H9 (cell line): ENCODE results near the gene TNFRSF1B. TPM values are rescaled to one million over a fixed set of nuclear protein-coding genes. Genes with fewer than 3 reads are reported as not detected.

Experiments used
- DNase-seq: peaks from one replicate; pipeline ENCODE4 v3.0.0-alpha.2; 2017
- H2AFZ ChIP-seq: one replicate; pipeline ENCODE4 v1.6.1; 2013; ENCODE audit warnings: mild to moderate bottlenecking, low read length, control low read depth, moderate library complexity
- H2AK5ac ChIP-seq: 2 replicates; pipeline ENCODE4 v1.6.1; 2013; ENCODE audit warnings: low read length, control low read depth, mixed read lengths; ENCODE audit not compliant: insufficient read length
- H2BK120ac ChIP-seq: one replicate; pipeline ENCODE4 v1.6.1; 2013; ENCODE audit warnings: low read depth, mild to moderate bottlenecking, low read length, control low read depth, inconsistent platforms; ENCODE audit not compliant: poor library complexity, severe bottlenecking
- H2BK12ac ChIP-seq: 2 replicates; pipeline ENCODE4 v1.6.1; 2013; ENCODE audit warnings: low read length, control low read depth, mixed read lengths, low read depth; ENCODE audit not compliant: insufficient read length
- H2BK15ac ChIP-seq: 2 replicates; pipeline ENCODE4 v1.6.1; 2013; ENCODE audit warnings: low read depth, low read length, control low read depth
- H2BK20ac ChIP-seq: one replicate; pipeline ENCODE4 v1.6.1; 2013; ENCODE audit warnings: low read depth, mild to moderate bottlenecking, low read length, control low read depth, inconsistent platforms; ENCODE audit not compliant: poor library complexity, severe bottlenecking
- H2BK5ac ChIP-seq: 2 replicates; pipeline ENCODE4 v1.6.1; 2013; ENCODE audit warnings: low read length, control low read depth, mixed read lengths; ENCODE audit not compliant: insufficient read length
- H3K14ac ChIP-seq: 2 replicates; pipeline ENCODE4 v1.6.1; 2013; ENCODE audit warnings: low read length, control low read depth; ENCODE audit not compliant: insufficient read depth
- H3K18ac ChIP-seq: 2 replicates; pipeline ENCODE4 v1.6.1; 2013; ENCODE audit warnings: low read depth, mild to moderate bottlenecking, mixed read lengths, low read length, control low read depth; ENCODE audit not compliant: insufficient read length
- H3K23ac ChIP-seq: 2 replicates; pipeline ENCODE4 v1.6.1; 2013; ENCODE audit warnings: low read length, control low read depth, mixed read lengths, low read depth; ENCODE audit not compliant: insufficient read length
- H3K23me2 ChIP-seq: 2 replicates; pipeline ENCODE4 v1.6.1; 2013; ENCODE audit warnings: low read depth, mild to moderate bottlenecking, mixed read lengths, low read length, control low read depth; ENCODE audit not compliant: insufficient read length, poor library complexity, severe bottlenecking
- H3K27ac ChIP-seq: 2 replicates; pipeline ENCODE4 v1.5.1; 2013; ENCODE audit warnings: low read length, control low read depth, mixed read lengths, low read depth; ENCODE audit not compliant: insufficient read length
- H3K27me3 ChIP-seq: 2 replicates; pipeline ENCODE4 v1.6.1; 2013; ENCODE audit warnings: low read length, control low read depth, inconsistent platforms; ENCODE audit not compliant: insufficient read depth
- H3K4ac ChIP-seq: 2 replicates; pipeline ENCODE4 v1.6.1; 2013; ENCODE audit warnings: low read depth, mild to moderate bottlenecking, control low read depth, inconsistent platforms, low read length, moderate library complexity
- H3K4me1 ChIP-seq: 2 replicates; pipeline ENCODE4 v1.6.1; 2013; ENCODE audit warnings: low read length, control low read depth, inconsistent platforms; ENCODE audit not compliant: insufficient read depth
- H3K4me2 ChIP-seq: 2 replicates; pipeline ENCODE4 v1.6.1; 2013; ENCODE audit warnings: low read length, control low read depth, mixed read lengths; ENCODE audit not compliant: insufficient read length, insufficient read depth
- H3K56ac ChIP-seq: 2 replicates; pipeline ENCODE4 v1.6.1; 2013; ENCODE audit warnings: low read depth, mild to moderate bottlenecking, mixed read lengths, low read length, control low read depth; ENCODE audit not compliant: insufficient read length
- H3K79me1 ChIP-seq: 2 replicates; pipeline ENCODE4 v1.6.1; 2013; ENCODE audit warnings: low read depth, mild to moderate bottlenecking, moderate library complexity, low read length, control low read depth, inconsistent platforms; ENCODE audit not compliant: insufficient read depth, poor library complexity, severe bottlenecking
- H3K79me2 ChIP-seq: 2 replicates; pipeline ENCODE4 v1.6.1; 2013; ENCODE audit warnings: low read length, control low read depth, inconsistent platforms; ENCODE audit not compliant: insufficient read depth
- H3K9ac ChIP-seq: 2 replicates; pipeline ENCODE4 v1.6.1; 2013; ENCODE audit warnings: low read length, control low read depth, mixed read lengths; ENCODE audit not compliant: insufficient read length; ENCODE audit errors: extremely low read depth
- H3K9me3 ChIP-seq: one replicate; pipeline ENCODE4 v1.6.1; 2013; ENCODE audit warnings: low read depth, low read length, inconsistent platforms; ENCODE audit not compliant: control insufficient read depth
- H3T11ph ChIP-seq: one replicate; pipeline ENCODE4 v1.6.1; 2013; ENCODE audit warnings: mild to moderate bottlenecking, low read length, control low read depth, inconsistent platforms
- H4K20me1 ChIP-seq: one replicate; pipeline ENCODE4 v1.6.1; 2013; ENCODE audit not compliant: control insufficient read depth, insufficient read length, insufficient read depth
- H4K5ac ChIP-seq: 2 replicates; pipeline ENCODE4 v1.6.1; 2013; ENCODE audit warnings: low read depth, mild to moderate bottlenecking, mixed read lengths, low read length, control low read depth; ENCODE audit not compliant: insufficient read length
- H4K8ac ChIP-seq: replicated peaks from 2 replicates; pipeline ENCODE4 v1.6.1; 2013; ENCODE audit warnings: low read length, control low read depth, mixed read lengths, low read depth; ENCODE audit not compliant: insufficient read length
- H4K91ac ChIP-seq: 2 replicates; pipeline ENCODE4 v1.6.1; 2013; ENCODE audit warnings: low read depth, mild to moderate bottlenecking, moderate library complexity, mixed read lengths, low read length, control low read depth; ENCODE audit not compliant: insufficient read length
- H3K27ac Mint-ChIP-seq, 3 experiments: 2 replicates in 2 of 3; 3 replicates in 1 of 3; pipeline ENCODE4 v1.8.0; 2020 to 2021; ENCODE audit warnings: mixed read lengths in 3 of 3, mild to moderate bottlenecking in 1 of 3, moderate library complexity in 1 of 3
- H3K27me3 Mint-ChIP-seq: 2 replicates; pipeline ENCODE4 v1.8.0; 2021; ENCODE audit warnings: low read depth, mild to moderate bottlenecking, moderate library complexity, mixed read lengths
- H3K36me3 Mint-ChIP-seq, 3 experiments: 2 replicates in 2 of 3; 3 replicates in 1 of 3; pipeline ENCODE4 v1.8.0; 2020 to 2021; ENCODE audit warnings: low read depth in 3 of 3, mixed read lengths in 3 of 3; ENCODE audit not compliant: insufficient read depth in 1 of 3
- H3K4me1 Mint-ChIP-seq, 2 experiments: 2 replicates each; pipeline ENCODE4 v1.8.0; 2020; ENCODE audit warnings: mixed read lengths in 2 of 2
- H3K4me3 Mint-ChIP-seq, 2 experiments: 2 replicates in 1 of 2; 3 replicates in 1 of 2; pipeline ENCODE4 v1.8.0; 2020 to 2021; ENCODE audit warnings: mild to moderate bottlenecking in 2 of 2, mixed read lengths in 2 of 2, moderate library complexity in 1 of 2
- H3K9me3 Mint-ChIP-seq, 2 experiments: 2 replicates in 1 of 2; 3 replicates in 1 of 2; pipeline ENCODE4 v1.8.0; 2020; ENCODE audit warnings: mild to moderate bottlenecking in 2 of 2, mixed read lengths in 2 of 2, moderate library complexity in 1 of 2
- CTCF ChIP-seq: fragments of 200-600 bp; sonication (generic); conservative IDR thresholded peaks from 3 replicates; pipeline ENCODE4 v1.8.0; 2021; ENCODE audit warnings: antibody characterized with exemption, mild to moderate bottlenecking
- WGBS: extraction: QIAGEN DNeasy Blood & Tissue Kit; methylation state at CpG from one replicate; pipeline ENCODE4 v1.1.7; 2013; ENCODE audit warnings: missing lambda C conversion rate, low lambda C conversion rate, mixed read lengths; ENCODE audit not compliant: insufficient read length; ENCODE audit errors: extremely low coverage; 5-methylcytosine and 5-hydroxymethylcytosine counted together
- total RNA-seq: library from RNA; stranded (reverse); gene quantifications from 2 replicates; pipeline ENCODE4 v1.2.1, GENCODE V29; 2021

The TNFRSF1B gene
- total RNA-seq, 1 experiment from 2014 or later, result 0.57 TPM

DNA sequence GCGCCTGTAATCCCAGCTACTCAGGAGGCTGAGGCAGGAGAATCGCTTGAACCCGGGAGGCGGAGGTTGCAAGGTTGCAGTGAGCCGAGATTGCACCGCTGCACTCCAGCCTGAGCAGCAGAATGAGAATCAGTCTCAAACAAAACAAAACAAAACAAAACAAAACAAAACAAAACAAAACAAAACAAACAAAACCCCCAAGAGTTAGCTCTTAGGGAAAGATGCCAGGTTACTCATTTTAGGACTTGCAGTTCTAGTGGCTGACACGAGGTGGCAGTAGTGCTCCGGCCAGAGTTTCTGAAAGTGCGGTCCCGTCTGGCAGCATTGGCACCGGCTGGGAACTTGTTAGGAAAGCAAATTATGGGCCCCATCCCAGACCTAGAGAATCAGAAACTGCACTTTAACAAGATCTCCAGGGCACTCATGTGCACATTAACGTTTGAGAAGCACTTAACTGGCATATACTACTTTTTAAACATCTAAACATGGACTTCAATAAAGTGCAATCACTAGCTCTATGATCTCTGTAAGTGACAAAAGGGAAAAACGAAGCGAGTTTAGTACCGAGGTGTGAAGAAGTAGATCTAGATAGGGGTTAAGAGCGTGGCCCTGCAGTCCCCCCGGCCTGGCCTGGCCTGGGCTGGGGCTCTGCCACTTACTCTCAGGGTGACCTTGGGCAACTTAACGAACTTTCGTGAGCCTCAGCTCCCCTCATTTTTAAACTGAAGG, 41.9 kb upstream of the TNFRSF1B start:
- no peak overlapping the region for H2BK120ac ChIP-seq
- H2BK5ac ChIP-seq, result no peak overlapping the region
- DNase-seq, result peak; percentile 65
- no peak overlapping the region for H2BK12ac ChIP-seq
- Mint-ChIP-seq H3K36me3 (peaks cover 0 to 7% (median 0%) of the 10 kb centered on the region in 3 experiments; a peak in 3 of 7 replicates), H3K9me3 (no peaks in the 10 kb centered on the region), H3K4me3 (no peak overlapping the region), H3K27ac (peak overlapping the region in 1 of 3 experiments; percentile 34; a peak in 2 of 7 replicates), H3K4me1 (no peaks in the 10 kb centered on the region), H3K27me3 (no peaks in the 10 kb centered on the region; the same call in 1 of the 2 replicates)
- H3K9me3 ChIP-seq, result no peaks in the 10 kb centered on the region
- no peak overlapping the region for H2BK20ac ChIP-seq
- no peak overlapping the region for H3K27ac ChIP-seq
- H3K23ac ChIP-seq, result no peak overlapping the region
- no peak overlapping the region for H3K4me2 ChIP-seq
- H2BK15ac ChIP-seq, result no peak overlapping the region
- no peak overlapping the region for H3K14ac ChIP-seq
- no peaks in the 10 kb centered on the region for H3K79me1 ChIP-seq
- peak; percentile 95 for TF ChIP-seq CTCF
- no peak overlapping the region for H4K8ac ChIP-seq
- H4K5ac ChIP-seq, result no peak overlapping the region
- no peaks in the 10 kb centered on the region for H3K4me1 ChIP-seq
- no peak overlapping the region for H4K91ac ChIP-seq
- H3K79me2 ChIP-seq, result no peaks in the 10 kb centered on the region
- H3T11ph ChIP-seq, result no peak overlapping the region
- no peaks in the 10 kb centered on the region for H3K27me3 ChIP-seq
- no peak overlapping the region for H2AK5ac ChIP-seq
- H3K18ac ChIP-seq, result no peak overlapping the region
- WGBS, result no CpG with 5 or more reads among the region's 19 CpGs
- no peak overlapping the region for H2AFZ ChIP-seq
- H3K23me2 ChIP-seq, result no peaks in the 10 kb centered on the region
- H3K9ac ChIP-seq, result no peak overlapping the region
- H3K56ac ChIP-seq, result no peak overlapping the region
- H3K4ac ChIP-seq, result no peak overlapping the region
- H4K20me1 ChIP-seq, result no peaks in the 10 kb centered on the region
